NB4 (cell line): ENCODE results near the gene JAZF1.

Experiments
- CTCF ChIP-seq: IDR thresholded peaks from one replicate; pipeline ENCODE4 v1.5.1; 2012; ENCODE audit warnings: low read depth, low read length
- POLR2A ChIP-seq: IDR thresholded peaks from 2 replicates; pipeline ENCODE4 v1.6.1; 2011; ENCODE audit warnings: mild to moderate bottlenecking; ENCODE audit not compliant: insufficient read length; ENCODE audit errors: extremely low read depth

- TF ChIP-seq POLR2A (no peak), CTCF (no peak)
Observed at GRCh38 chr7:27885652-27886051, 294.9 kb downstream of the JAZF1 start.
